ENCODE data around the gene EIF4E2.

The EIF4E2 gene

GRCh38 chr2:232539298-232540231, 10.9 kb upstream of the EIF4E2 start, which contains the start of gene CHRNG:
TSS of gene CHRNG (plus strand) at chr2:232539692. CDS start at chr2:232539748, 56 bp downstream.
- no peak for DNase-seq

GRCh38 chr2:232540441-232541041, 9.9 kb upstream of the EIF4E2 start:
- DNase-seq, result no peak

- no peak for DNase-seq
Observed at GRCh38 chr2:232541195-232541960, 9.1 kb upstream of the EIF4E2 start.

GRCh38 chr2:232541961-232542714, 8.4 kb upstream of the EIF4E2 start:
- DNase-seq, result no peak

- DNase-seq, result no peak
Observed at GRCh38 chr2:232542715-232543467, 7.6 kb upstream of the EIF4E2 start.

- DNase-seq, result no peak
Observed at GRCh38 chr2:232543491-232543890, 7.0 kb upstream of the EIF4E2 start.

- DNase-seq, result no peak
Observed at GRCh38 chr2:232543928-232544631, 6.4 kb upstream of the EIF4E2 start.

- DNase-seq, result no peak
Observed at GRCh38 chr2:232544674-232545073, 5.8 kb upstream of the EIF4E2 start.

GRCh38 chr2:232545511-232546375, 4.7 kb upstream of the EIF4E2 start:
- DNase-seq, result no peak

GRCh38 chr2:232547991-232548390, 2.5 kb upstream of the EIF4E2 start:
- DNase-seq, result no peak

GRCh38 chr2:232549655-232550353, 685 bp upstream of the EIF4E2 start:
- DNase-seq, result no peak

GRCh38 chr2:232551250-232551638, 755 bp downstream of the EIF4E2 start:
- DNase-seq, result no peak

- no peak for DNase-seq
Observed at GRCh38 chr2:232551776-232552175, 1.3 kb downstream of the EIF4E2 start.

GRCh38 chr2:232556426-232556825, 5.9 kb downstream of the EIF4E2 start:
- DNase-seq, result no peak

GRCh38 chr2:232562515-232563151, 12.1 kb downstream of the EIF4E2 start:
- DNase-seq, result no peak

- no peak for DNase-seq
Observed at GRCh38 chr2:232563580-232563979, 13.1 kb downstream of the EIF4E2 start.

- no peak for DNase-seq
Observed at GRCh38 chr2:232567721-232568120, 17.2 kb downstream of the EIF4E2 start.

GRCh38 chr2:232568161-232568560, 17.7 kb downstream of the EIF4E2 start:
- DNase-seq, result no peak

- no peak for DNase-seq
Observed at GRCh38 chr2:232569541-232569940, 19.1 kb downstream of the EIF4E2 start.

Measured in NCI-H1436 treated with DMSO at 0.1 percent for 48 hours (cell line).